SU-DHL-6 (cell line): ENCODE results near the gene ABTB2.

ENCODE experiments used
- EZH2phosphoT487 ChIP-seq: fragments of 200-600 bp; sonication (generic), shearing (Covaris generic); conservative IDR thresholded peaks from 2 replicates; pipeline ENCODE4 v1.6.1; 2018; ENCODE audit warnings: mild to moderate bottlenecking, antibody characterized with exemption, low read length, moderate library complexity, mixed read lengths
- TF ChIP-seq, protein P1 (sequence below): fragments of 200-600 bp; sonication (generic); IDR thresholded peaks from one replicate; pipeline ENCODE4 v1.5.1; 2017; ENCODE audit warnings: antibody characterized with exemption, mild to moderate bottlenecking, low read length, moderate library complexity; ENCODE audit not compliant: insufficient read depth, poor library complexity, severe bottlenecking

DNA sequence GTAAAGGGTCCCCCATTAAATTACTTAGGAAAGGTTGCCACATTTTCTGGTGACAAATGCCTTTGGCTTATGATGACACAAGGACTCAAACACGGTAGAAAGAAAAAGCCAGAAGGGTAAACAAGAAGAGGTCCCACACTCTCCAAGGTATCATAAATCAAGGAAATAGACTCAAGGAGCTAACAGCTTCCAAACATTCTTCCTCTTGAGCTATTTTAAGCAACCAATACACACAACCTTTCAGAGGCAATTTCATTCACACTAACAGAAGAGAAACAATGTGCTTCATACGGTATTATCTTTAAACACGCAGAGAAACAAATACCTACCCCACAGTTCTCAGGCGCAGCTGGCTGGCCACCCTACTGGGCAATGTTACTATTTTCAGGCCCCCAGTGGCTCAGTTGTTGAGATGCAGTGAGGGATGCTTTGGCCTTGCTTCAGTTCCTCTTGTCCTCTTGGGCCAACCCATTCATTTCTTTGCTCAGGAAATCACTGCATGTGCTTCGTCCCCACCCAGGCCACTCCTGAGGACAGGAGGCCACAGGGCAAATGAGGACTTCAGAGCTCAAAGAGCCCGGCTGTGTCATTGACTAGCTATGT, 15.8 kb downstream of the ABTB2 start:
- TF ChIP-seq, protein P1, sequence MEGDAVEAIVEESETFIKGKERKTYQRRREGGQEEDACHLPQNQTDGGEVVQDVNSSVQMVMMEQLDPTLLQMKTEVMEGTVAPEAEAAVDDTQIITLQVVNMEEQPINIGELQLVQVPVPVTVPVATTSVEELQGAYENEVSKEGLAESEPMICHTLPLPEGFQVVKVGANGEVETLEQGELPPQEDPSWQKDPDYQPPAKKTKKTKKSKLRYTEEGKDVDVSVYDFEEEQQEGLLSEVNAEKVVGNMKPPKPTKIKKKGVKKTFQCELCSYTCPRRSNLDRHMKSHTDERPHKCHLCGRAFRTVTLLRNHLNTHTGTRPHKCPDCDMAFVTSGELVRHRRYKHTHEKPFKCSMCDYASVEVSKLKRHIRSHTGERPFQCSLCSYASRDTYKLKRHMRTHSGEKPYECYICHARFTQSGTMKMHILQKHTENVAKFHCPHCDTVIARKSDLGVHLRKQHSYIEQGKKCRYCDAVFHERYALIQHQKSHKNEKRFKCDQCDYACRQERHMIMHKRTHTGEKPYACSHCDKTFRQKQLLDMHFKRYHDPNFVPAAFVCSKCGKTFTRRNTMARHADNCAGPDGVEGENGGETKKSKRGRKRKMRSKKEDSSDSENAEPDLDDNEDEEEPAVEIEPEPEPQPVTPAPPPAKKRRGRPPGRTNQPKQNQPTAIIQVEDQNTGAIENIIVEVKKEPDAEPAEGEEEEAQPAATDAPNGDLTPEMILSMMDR, result no peak
- TF ChIP-seq EZH2phosphoT487, result no peak
